SH-SY5Y (cell line): ENCODE measurements around the gene GALR1.

Source experiments
- GATA2 ChIP-seq: IDR thresholded peaks from 2 replicates; pipeline ENCODE4 v1.6.1; 2011; ENCODE audit warnings: mild to moderate bottlenecking, low read depth, low read length
- GATA3 ChIP-seq: IDR thresholded peaks from 2 replicates; pipeline ENCODE4 v1.6.1; 2011; ENCODE audit warnings: low read depth, mild to moderate bottlenecking, low read length, moderate library complexity

DNA sequence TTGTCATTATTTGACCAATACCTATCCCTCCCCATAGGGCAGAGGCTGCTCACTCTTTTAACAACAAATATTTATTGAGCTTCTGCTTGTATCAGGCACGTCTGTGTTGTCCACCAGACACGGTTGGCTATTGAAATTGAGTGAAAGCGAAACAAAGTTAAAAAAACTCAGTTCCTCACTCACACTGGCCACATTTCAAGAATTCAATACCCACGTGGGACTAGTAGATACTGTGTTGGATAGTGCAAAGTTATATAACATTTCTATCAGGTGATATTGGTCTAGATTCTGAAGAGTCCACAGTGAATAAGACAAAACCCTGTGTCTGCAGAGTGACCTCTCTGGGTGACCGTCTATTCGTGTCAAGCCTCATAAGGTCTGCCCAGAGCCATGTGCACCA, 43.9 kb upstream of the GALR1 start:
- TF ChIP-seq GATA3 = no peak
- no peak for TF ChIP-seq GATA2
